Measurements from ENCODE around the gene FPR3.

- TF ChIP-seq CTCF (conservative IDR thresholded peaks at IDR 0.05; ENCODE audit: low read depth in 2 of 2): no peak
- no peak for TF ChIP-seq REST (IDR thresholded peaks at IDR 0.05; ENCODE audit: unreplicated experiment)
- no peak for TF ChIP-seq POLR2AphosphoS5 (IDR thresholded peaks at IDR 0.05; ENCODE audit: low read depth)
Observed at GRCh38 chr19:51761696-51762095, 33.3 kb upstream of the FPR3 start.

Data from GM23338 (cell line).